CD4-positive, CD25-positive, alpha-beta regulatory T cell (primary cell): Measurements from ENCODE around the gene CLEC2A. TPM values are rescaled to one million over a fixed set of nuclear protein-coding genes. Genes with fewer than 3 reads are reported as not detected.

Source experiments
- ATAC-seq, 2 donors: fragments of 150-1000 bp; cut with Tn5 transposase; one replicate each; pipeline ENCODE4 v1.10.0; 2021; ENCODE audit warnings: low read depth in 2 of 2, moderate number of reproducible peaks in 2 of 2, moderate library complexity in 1 of 2
- DNase-seq, 3 donors: peaks; one replicate each; pipeline versions ENCODE4 v3.0.0 to v3.0.0-alpha.2; 2012 to 2022; ENCODE audit warnings: mixed read lengths in 1 of 3
- H3K27ac ChIP-seq: one replicate; pipeline ENCODE4 v1.7.0; 2013; ENCODE audit warnings: mild to moderate bottlenecking, low read length; ENCODE audit not compliant: insufficient read depth, poor library complexity, severe bottlenecking
- H3K27me3 ChIP-seq: one replicate; pipeline ENCODE4 v1.7.0; 2013; ENCODE audit warnings: low read length; ENCODE audit not compliant: control insufficient read depth, insufficient read depth
- H3K36me3 ChIP-seq: one replicate; pipeline ENCODE4 v1.7.0; 2013; ENCODE audit warnings: mild to moderate bottlenecking, low read length, moderate library complexity; ENCODE audit not compliant: control insufficient read depth, insufficient read depth
- H3K4me1 ChIP-seq: 2 replicates; pipeline ENCODE4 v1.7.0; 2013; ENCODE audit warnings: mild to moderate bottlenecking, low read length; ENCODE audit not compliant: insufficient read depth, control insufficient read depth, poor library complexity, severe bottlenecking
- H3K4me3 ChIP-seq: one replicate; pipeline ENCODE4 v1.7.0; 2013; ENCODE audit warnings: low read depth, mild to moderate bottlenecking, low read length, moderate library complexity
- H3K9me3 ChIP-seq, 2 experiments: 1 replicate in 1 of 2; 2 replicates in 1 of 2; pipeline ENCODE4 v1.7.0; 2013; ENCODE audit warnings: low read length in 2 of 2, mild to moderate bottlenecking in 1 of 2, moderate library complexity in 1 of 2; ENCODE audit not compliant: control insufficient read depth in 2 of 2
- H3K27ac Mint-ChIP-seq, 3 donors: one replicate each; pipeline ENCODE4 v1.8.0; 2020 to 2022; ENCODE audit warnings: mild to moderate bottlenecking in 3 of 3, mixed read lengths in 3 of 3, moderate library complexity in 2 of 3
- H3K27me3 Mint-ChIP-seq: one replicate; pipeline ENCODE4 v1.8.0; 2022; ENCODE audit warnings: mild to moderate bottlenecking, mixed read lengths
- H3K36me3 Mint-ChIP-seq: one replicate; pipeline ENCODE4 v1.8.0; 2020; ENCODE audit warnings: mixed read lengths
- H3K4me1 Mint-ChIP-seq, 4 donors: one replicate each; pipeline ENCODE4 v1.8.0; 2020 to 2022; ENCODE audit warnings: mixed read lengths in 4 of 4, mild to moderate bottlenecking in 1 of 4
- H3K4me3 Mint-ChIP-seq, 4 donors: one replicate each; pipeline ENCODE4 v1.8.0; 2020 to 2022; ENCODE audit warnings: mild to moderate bottlenecking in 4 of 4, mixed read lengths in 4 of 4, moderate library complexity in 3 of 4
- H3K9me3 Mint-ChIP-seq, 7 donors: one replicate each; pipeline ENCODE4 v1.8.0; 2020 to 2022; ENCODE audit warnings: mixed read lengths in 7 of 7, mild to moderate bottlenecking in 3 of 7, moderate library complexity in 2 of 7
- polyA plus RNA-seq, 4 donors: library from polyadenylated mRNA; unstranded; fragments of 300-500 nt; fragmentation: Illumina TruSeq; gene quantifications; one replicate each; pipeline ENCODE4 v1.2.3, GENCODE V29; 2021
- total RNA-seq: library from RNA; stranded (reverse); gene quantifications from one replicate; pipeline ENCODE4 v1.2.3, GENCODE V29; 2022

CLEC2A gene
- total and polyA plus RNA-seq, 5 donors from 2014 or later = not detected

DNA sequence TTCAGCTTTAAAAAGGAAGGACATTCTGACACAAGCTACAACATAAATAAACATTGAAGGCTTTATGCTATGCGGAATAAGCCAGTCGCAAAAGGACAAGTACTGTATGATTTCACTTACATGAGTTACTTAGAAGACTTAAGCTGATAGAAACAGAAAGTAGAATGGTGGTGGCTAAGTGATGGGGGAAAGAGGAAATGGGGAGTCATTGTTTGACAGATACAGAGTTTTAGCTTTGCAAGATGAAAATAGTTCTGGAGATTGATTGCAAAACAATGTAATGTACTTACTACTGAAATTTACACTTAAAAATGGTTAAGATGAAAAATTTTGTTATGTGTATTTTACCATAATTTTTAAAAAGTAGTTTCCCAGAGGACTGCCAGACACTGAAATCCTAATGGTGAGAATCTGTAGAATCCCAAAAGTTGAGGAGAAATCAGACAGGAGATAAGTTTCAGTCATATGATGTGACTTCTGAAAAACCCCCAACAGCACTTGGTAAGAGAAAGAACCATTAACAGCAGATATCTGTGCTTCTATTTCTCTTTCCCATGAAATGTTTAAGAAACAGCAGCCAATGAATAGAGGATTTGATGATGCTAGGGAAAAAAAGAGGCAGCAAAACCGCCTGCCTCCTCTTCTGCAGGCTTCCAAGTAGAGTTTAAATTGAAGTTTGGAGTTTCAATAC, 16.6 kb upstream of the CLEC2A start:
- peaks cover 23% of the 10 kb centered on the region for H3K4me1 ChIP-seq
- Mint-ChIP-seq H3K4me1 (peaks cover 19 to 45% (median 31%) of the 10 kb centered on the region in 4 donors), H3K27me3 (peaks cover 5% of the 10 kb centered on the region), H3K27ac (peak overlapping the region in 1 of 3 donors; percentile 15), H3K36me3 (no peaks in the 10 kb centered on the region), H3K4me3 (peak overlapping the region in 2 of 4 donors; percentile 29 to 39), H3K9me3 (peaks cover 0 to 1% (median 0%) of the 10 kb centered on the region in 7 donors)
- ATAC-seq (peak; percentile 67 to 79), DNase-seq (peak in 2 of 3 donors; percentile 23 to 87)
- no peak overlapping the region for H3K27ac ChIP-seq
- no peaks in the 10 kb centered on the region for H3K36me3 ChIP-seq
- peak overlapping the region; percentile 33 for H3K4me3 ChIP-seq
- no peaks in the 10 kb centered on the region for H3K27me3 ChIP-seq
- no peaks in the 10 kb centered on the region for H3K9me3 ChIP-seq

DNA sequence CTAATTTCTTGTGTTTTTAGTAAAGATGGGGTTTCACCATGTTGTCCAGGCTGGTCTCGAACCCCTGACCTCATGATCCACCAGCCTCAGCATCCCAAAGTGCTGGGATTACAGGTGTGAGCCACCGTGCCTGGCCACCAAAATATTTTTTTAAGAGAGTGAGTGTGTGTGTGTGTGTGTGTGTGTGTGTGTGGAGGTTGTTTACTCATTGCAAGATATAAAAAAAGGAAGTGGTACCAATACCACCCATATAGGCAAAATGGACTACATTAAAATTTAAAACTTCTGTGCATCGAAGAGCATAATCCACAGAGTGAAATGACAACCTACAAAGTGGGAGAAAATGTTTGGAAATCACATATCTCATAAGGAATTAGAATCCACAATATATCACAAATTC, 15.5 kb upstream of the CLEC2A start:
- Mint-ChIP-seq H3K9me3 (peaks cover 0 to 1% (median 0%) of the 10 kb centered on the region in 7 donors), H3K36me3 (no peaks in the 10 kb centered on the region), H3K27me3 (peaks cover 13% of the 10 kb centered on the region), H3K27ac (peak overlapping the region in 1 of 3 donors; percentile 14), H3K4me3 (no peak overlapping the region), H3K4me1 (peaks cover 19 to 49% (median 31%) of the 10 kb centered on the region in 4 donors)
- Histone ChIP-seq H3K4me1 (peaks cover 27% of the 10 kb centered on the region), H3K36me3 (no peaks in the 10 kb centered on the region), H3K27ac (no peak overlapping the region), H3K27me3 (peaks cover 4% of the 10 kb centered on the region), H3K9me3 (no peaks in the 10 kb centered on the region), H3K4me3 (no peak overlapping the region)
- no peak for ATAC-seq
- no peak for DNase-seq

- ATAC-seq (no peak), DNase-seq (no peak)
- no peak overlapping the region for H3K4me3 ChIP-seq
- peaks cover 10% of the 10 kb centered on the region for H3K4me1 ChIP-seq
- H3K4me3 Mint-ChIP-seq = no peak overlapping the region
- no peak overlapping the region for H3K27ac Mint-ChIP-seq
- H3K27ac ChIP-seq = no peak overlapping the region
- peaks cover 0 to 1% (median 0%) of the 10 kb centered on the region in 7 donors for H3K9me3 Mint-ChIP-seq
- peaks cover 32% of the 10 kb centered on the region for H3K27me3 Mint-ChIP-seq
- H3K27me3 ChIP-seq = peaks cover 8% of the 10 kb centered on the region
- no peaks in the 10 kb centered on the region for H3K36me3 ChIP-seq
- H3K9me3 ChIP-seq = no peaks in the 10 kb centered on the region
- no peaks in the 10 kb centered on the region for H3K36me3 Mint-ChIP-seq
- H3K4me1 Mint-ChIP-seq = peaks cover 9 to 27% (median 14%) of the 10 kb centered on the region in 4 donors
Measured at GRCh38 chr12:9944391-9944790, 12.2 kb upstream of the CLEC2A start.

GRCh38 chr12:9943240-9943639, 11.1 kb upstream of the CLEC2A start:
- Histone ChIP-seq H3K27ac (peak overlapping the region; percentile 23), H3K4me3 (peak overlapping the region; percentile 23), H3K4me1 (peaks cover 3% of the 10 kb centered on the region), H3K36me3 (no peaks in the 10 kb centered on the region), H3K27me3 (peaks cover 14% of the 10 kb centered on the region), H3K9me3 (no peaks in the 10 kb centered on the region)
- Mint-ChIP-seq H3K9me3 (peaks cover 0 to 2% (median 0%) of the 10 kb centered on the region in 7 donors), H3K36me3 (no peaks in the 10 kb centered on the region), H3K4me1 (peaks cover 4 to 15% (median 6%) of the 10 kb centered on the region in 4 donors), H3K27me3 (peaks cover 44% of the 10 kb centered on the region), H3K4me3 (peak overlapping the region in 3 of 4 donors; percentile 12 to 72 (median 70)), H3K27ac (no peak overlapping the region)
- DNase-seq = no peak
- ATAC-seq = peak; percentile 42 to 43

- H3K4me3 ChIP-seq = no peak overlapping the region
Measured at GRCh38 chr12:9941838-9942237, 9.7 kb upstream of the CLEC2A start.

GRCh38 chr12:9940375-9940774, 8.2 kb upstream of the CLEC2A start:
- no peaks in the 10 kb centered on the region for H3K36me3 Mint-ChIP-seq
- ATAC-seq (no peak), DNase-seq (peak in 1 of 3 donors; percentile 42)
- peaks cover 0 to 10% (median 4%) of the 10 kb centered on the region in 4 donors for H3K4me1 Mint-ChIP-seq
- Histone ChIP-seq H3K36me3 (no peaks in the 10 kb centered on the region), H3K4me3 (no peak overlapping the region), H3K9me3 (no peaks in the 10 kb centered on the region), H3K27ac (no peak overlapping the region), H3K4me1 (peaks cover 3% of the 10 kb centered on the region), H3K27me3 (peaks cover 22% of the 10 kb centered on the region)
- H3K4me3 Mint-ChIP-seq = no peak overlapping the region
- peaks cover 51% of the 10 kb centered on the region for H3K27me3 Mint-ChIP-seq
- no peak overlapping the region for H3K27ac Mint-ChIP-seq
- H3K9me3 Mint-ChIP-seq = peaks cover 0 to 2% (median 0%) of the 10 kb centered on the region in 7 donors

More at GRCh38 chr12:9941838-9942237, 9.7 kb upstream of the CLEC2A start:
- H3K9me3 Mint-ChIP-seq = peaks cover 0 to 2% (median 0%) of the 10 kb centered on the region in 7 donors
- H3K27me3 Mint-ChIP-seq = peaks cover 46% of the 10 kb centered on the region
- ATAC-seq (no peak), DNase-seq (no peak)
- H3K27ac ChIP-seq = no peak overlapping the region
- H3K27ac Mint-ChIP-seq = no peak overlapping the region
- no peaks in the 10 kb centered on the region for H3K36me3 Mint-ChIP-seq
- no peaks in the 10 kb centered on the region for H3K9me3 ChIP-seq
- H3K27me3 ChIP-seq = peaks cover 19% of the 10 kb centered on the region
- peaks cover 0 to 10% (median 4%) of the 10 kb centered on the region in 4 donors for H3K4me1 Mint-ChIP-seq
- no peak overlapping the region for H3K4me3 Mint-ChIP-seq
- peaks cover 3% of the 10 kb centered on the region for H3K4me1 ChIP-seq
- no peaks in the 10 kb centered on the region for H3K36me3 ChIP-seq

DNA sequence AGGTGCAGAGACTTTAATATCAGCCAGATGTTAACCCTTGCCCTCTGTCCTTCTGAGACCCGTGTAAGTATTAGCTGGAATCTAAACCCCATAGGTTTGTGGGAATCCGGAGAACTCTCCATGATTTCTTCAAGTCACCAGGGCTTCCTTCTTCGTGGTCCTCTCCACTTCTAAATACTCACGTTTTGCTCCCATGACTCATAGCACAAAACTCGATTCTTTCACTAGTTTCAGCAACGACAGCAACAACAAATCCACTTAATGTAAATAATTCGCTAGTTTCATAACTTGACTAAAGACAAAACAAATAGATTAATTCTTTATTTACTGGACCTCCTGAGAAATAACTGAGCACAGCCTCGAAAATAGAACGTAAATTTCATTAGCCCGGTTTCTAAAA, 4.4 kb upstream of the CLEC2A start:
- DNase-seq = no peak
- H3K4me1 ChIP-seq = no peaks in the 10 kb centered on the region
- H3K27me3 ChIP-seq = peaks cover 20% of the 10 kb centered on the region
- ATAC-seq = no peak
- no peak overlapping the region for H3K4me3 ChIP-seq
- Mint-ChIP-seq H3K36me3 (no peaks in the 10 kb centered on the region), H3K27ac (no peak overlapping the region), H3K9me3 (peaks cover 0 to 2% (median 0%) of the 10 kb centered on the region in 7 donors), H3K4me1 (peaks cover 0 to 4% (median 0%) of the 10 kb centered on the region in 4 donors), H3K4me3 (no peak overlapping the region), H3K27me3 (peaks cover 58% of the 10 kb centered on the region)
- H3K27ac ChIP-seq = no peak overlapping the region
- no peaks in the 10 kb centered on the region for H3K36me3 ChIP-seq
- no peaks in the 10 kb centered on the region for H3K9me3 ChIP-seq

GRCh38 chr12:9935026-9935425, 2.9 kb upstream of the CLEC2A start:
- Histone ChIP-seq H3K4me1 (no peaks in the 10 kb centered on the region), H3K36me3 (no peaks in the 10 kb centered on the region), H3K27me3 (peaks cover 22% of the 10 kb centered on the region), H3K27ac (no peak overlapping the region), H3K4me3 (no peak overlapping the region), H3K9me3 (no peaks in the 10 kb centered on the region)
- Mint-ChIP-seq H3K27me3 (peaks cover 54% of the 10 kb centered on the region), H3K9me3 (peaks cover 0 to 2% (median 0%) of the 10 kb centered on the region in 7 donors), H3K4me3 (no peak overlapping the region), H3K36me3 (no peaks in the 10 kb centered on the region), H3K4me1 (no peaks in the 10 kb centered on the region), H3K27ac (peak overlapping the region in 1 of 3 donors; percentile 61)
- DNase-seq (no peak), ATAC-seq (no peak)
